ENCODE measurements around the gene FGFR2.

GRCh38 chr10:121452581-121452980 lies 145.7 kb downstream of the FGFR2 start:
- TF ChIP-seq CTCF (IDR thresholded peaks at IDR 0.05) (no peak), POLR2AphosphoS5 (IDR thresholded peaks at IDR 0.05) (no peak), POLR2A (IDR thresholded peaks at IDR 0.05) (no peak), EP300 (IDR thresholded peaks at IDR 0.05) (no peak)
